Measurements from ENCODE around the gene CD99.

DNA sequence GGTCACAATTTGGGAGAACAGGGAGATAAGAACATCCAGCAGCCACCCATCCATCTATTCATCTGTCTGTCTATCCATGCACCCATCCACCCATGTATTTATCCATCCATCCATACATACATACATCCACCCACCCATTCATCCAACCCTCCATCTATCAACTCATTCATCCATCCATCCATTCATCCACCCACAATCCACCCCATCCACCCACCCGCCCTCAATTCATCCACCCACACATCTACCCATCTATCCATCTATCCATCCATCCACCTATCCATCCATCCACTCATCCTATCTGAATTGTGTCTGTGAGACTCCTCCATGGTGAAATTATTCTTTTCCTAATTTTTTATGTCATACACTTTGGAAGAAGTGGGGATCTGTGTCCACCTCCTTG lies 6.8 kb upstream of the CD99 start:
- no peak for TF ChIP-seq CTCF (IDR thresholded peaks at IDR 0.05)
- TF ChIP-seq POLR2A (IDR thresholded peaks at IDR 0.05): no peak
